Measurements from ENCODE around the gene EXOC6B.

- TF ChIP-seq, protein P1, sequence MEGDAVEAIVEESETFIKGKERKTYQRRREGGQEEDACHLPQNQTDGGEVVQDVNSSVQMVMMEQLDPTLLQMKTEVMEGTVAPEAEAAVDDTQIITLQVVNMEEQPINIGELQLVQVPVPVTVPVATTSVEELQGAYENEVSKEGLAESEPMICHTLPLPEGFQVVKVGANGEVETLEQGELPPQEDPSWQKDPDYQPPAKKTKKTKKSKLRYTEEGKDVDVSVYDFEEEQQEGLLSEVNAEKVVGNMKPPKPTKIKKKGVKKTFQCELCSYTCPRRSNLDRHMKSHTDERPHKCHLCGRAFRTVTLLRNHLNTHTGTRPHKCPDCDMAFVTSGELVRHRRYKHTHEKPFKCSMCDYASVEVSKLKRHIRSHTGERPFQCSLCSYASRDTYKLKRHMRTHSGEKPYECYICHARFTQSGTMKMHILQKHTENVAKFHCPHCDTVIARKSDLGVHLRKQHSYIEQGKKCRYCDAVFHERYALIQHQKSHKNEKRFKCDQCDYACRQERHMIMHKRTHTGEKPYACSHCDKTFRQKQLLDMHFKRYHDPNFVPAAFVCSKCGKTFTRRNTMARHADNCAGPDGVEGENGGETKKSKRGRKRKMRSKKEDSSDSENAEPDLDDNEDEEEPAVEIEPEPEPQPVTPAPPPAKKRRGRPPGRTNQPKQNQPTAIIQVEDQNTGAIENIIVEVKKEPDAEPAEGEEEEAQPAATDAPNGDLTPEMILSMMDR (IDR thresholded peaks at IDR 0.05), result no peak
- no peak for TF ChIP-seq SP1 (CRISPR knock-in tag; conservative IDR thresholded peaks at IDR 0.05)
- TF ChIP-seq CREM (CRISPR knock-in tag; IDR thresholded peaks at IDR 0.05), result no peak
- TF ChIP-seq NR1H2 (CRISPR knock-in tag; IDR thresholded peaks at IDR 0.05), result no peak
- TF ChIP-seq ETV6 (CRISPR knock-in tag; IDR thresholded peaks at IDR 0.05), result no peak
- no peak for TF ChIP-seq SOX15 (CRISPR knock-in tag; IDR thresholded peaks at IDR 0.05)
- no peak for TF ChIP-seq ZNF423 (CRISPR knock-in tag; IDR thresholded peaks at IDR 0.05)
- TF ChIP-seq, protein P2, sequence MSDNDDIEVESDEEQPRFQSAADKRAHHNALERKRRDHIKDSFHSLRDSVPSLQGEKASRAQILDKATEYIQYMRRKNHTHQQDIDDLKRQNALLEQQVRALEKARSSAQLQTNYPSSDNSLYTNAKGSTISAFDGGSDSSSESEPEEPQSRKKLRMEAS (CRISPR knock-in tag; IDR thresholded peaks at IDR 0.05), result no peak
- TF ChIP-seq NFYB (CRISPR knock-in tag; conservative IDR thresholded peaks at IDR 0.05; ENCODE audit: low read depth), result no peak
- TF ChIP-seq CDX4 (CRISPR knock-in tag; IDR thresholded peaks at IDR 0.05; ENCODE audit: borderline replicate concordance), result no peak
- TF ChIP-seq ZNF416 (CRISPR knock-in tag; IDR thresholded peaks at IDR 0.05), result no peak
- TF ChIP-seq FOXK1 (CRISPR knock-in tag; IDR thresholded peaks at IDR 0.05), result no peak
- no peak for TF ChIP-seq AR (CRISPR knock-in tag; IDR thresholded peaks at IDR 0.05)
These were observed 525.6 kb downstream of the EXOC6B start for GRCh38 chr2:72300147-72300684.
